ENCODE results near the gene ZNF423. TPM values are rescaled to one million over a fixed set of nuclear protein-coding genes. Genes with fewer than 3 reads are reported as not detected.

Gene ZNF423
- total and polyA plus RNA-seq, 5 donors = 5.5 to 22.2 (median 14.4) TPM

- peaks cover 10% of the 10 kb centered on the region for H3K4me1 ChIP-seq (ENCODE audit: control insufficient read depth, insufficient read depth, low read length)
- intact Hi-C loops (cut with DNase I) = no loop called here
- no peaks in the 10 kb centered on the region for H3K9me3 ChIP-seq (ENCODE audit: control insufficient read depth, low read length)
- ATAC-seq (peak; percentile 48 to 71), DNase-seq (peak; percentile 63 to 86 (median 83))
- WGBS = 36% methylated on average over 23 of the region's 23 CpGs
- H3K27me3 ChIP-seq (ENCODE audit: control insufficient read depth, insufficient read depth) = no peaks in the 10 kb centered on the region
- peak overlapping the region; percentile 32 for H3K27ac ChIP-seq (ENCODE audit: low read length)
- H3K4me3 ChIP-seq (ENCODE audit: low read length) = no peak overlapping the region
Measured at GRCh38 chr16:49638673-49639610, 217.0 kb downstream of the ZNF423 start.

GRCh38 chr16:49637933-49638672 lies 217.8 kb downstream of the ZNF423 start:
- ATAC-seq (no peak), DNase-seq (peak in 1 of 3 donors; percentile 54)
- Histone ChIP-seq H3K9me3 (ENCODE audit: control insufficient read depth, low read length) (no peaks in the 10 kb centered on the region), H3K27ac (ENCODE audit: low read length) (no peak overlapping the region), H3K27me3 (ENCODE audit: control insufficient read depth, insufficient read depth) (no peaks in the 10 kb centered on the region), H3K4me3 (ENCODE audit: low read length) (no peak overlapping the region), H3K4me1 (ENCODE audit: control insufficient read depth, insufficient read depth, low read length) (peaks cover 10% of the 10 kb centered on the region)
- WGBS = 88% methylated on average over 42 of the region's 42 CpGs
- intact Hi-C loops (cut with DNase I) = no loop called here

GRCh38 chr16:49637511-49637910 lies 218.4 kb downstream of the ZNF423 start:
- no peak overlapping the region for H3K4me3 ChIP-seq (ENCODE audit: low read length)
- WGBS = 97% methylated on average over 16 of the region's 16 CpGs
- H3K27me3 ChIP-seq (ENCODE audit: control insufficient read depth, insufficient read depth) = no peaks in the 10 kb centered on the region
- DNase-seq (peak in 1 of 3 donors; percentile 20), ATAC-seq (no peak)
- no peaks in the 10 kb centered on the region for H3K9me3 ChIP-seq (ENCODE audit: control insufficient read depth, low read length)
- intact Hi-C loops (cut with DNase I) = no loop called here
- H3K4me1 ChIP-seq (ENCODE audit: control insufficient read depth, insufficient read depth, low read length) = peaks cover 10% of the 10 kb centered on the region
- no peak overlapping the region for H3K27ac ChIP-seq (ENCODE audit: low read length)

GRCh38 chr16:49636608-49637007 lies 219.3 kb downstream of the ZNF423 start:
- Histone ChIP-seq H3K27me3 (ENCODE audit: control insufficient read depth, insufficient read depth) (no peaks in the 10 kb centered on the region), H3K4me1 (ENCODE audit: control insufficient read depth, insufficient read depth, low read length) (peaks cover 10% of the 10 kb centered on the region), H3K9me3 (ENCODE audit: control insufficient read depth, low read length) (no peaks in the 10 kb centered on the region), H3K27ac (ENCODE audit: low read length) (no peak overlapping the region), H3K4me3 (ENCODE audit: low read length) (no peak overlapping the region)
- intact Hi-C loops (cut with DNase I) = no loop called here
- peak in 1 of 3 donors; percentile 37 for DNase-seq
- 97% methylated on average over 14 of the region's 14 CpGs for WGBS
- no peak for ATAC-seq

GRCh38 chr16:49635591-49636581 lies 220.0 kb downstream of the ZNF423 start:
- 96% methylated on average over 58 of the region's 58 CpGs for WGBS
- intact Hi-C loops (cut with DNase I) = no loop called here
- H3K27ac ChIP-seq (ENCODE audit: low read length) = no peak overlapping the region
- no peak for ATAC-seq
- peaks cover 10% of the 10 kb centered on the region for H3K4me1 ChIP-seq (ENCODE audit: control insufficient read depth, insufficient read depth, low read length)
- no peaks in the 10 kb centered on the region for H3K27me3 ChIP-seq (ENCODE audit: control insufficient read depth, insufficient read depth)
- H3K9me3 ChIP-seq (ENCODE audit: control insufficient read depth, low read length) = no peaks in the 10 kb centered on the region
- peak in 1 of 3 donors; percentile 43 for DNase-seq
- H3K4me3 ChIP-seq (ENCODE audit: low read length) = no peak overlapping the region

GRCh38 chr16:49635009-49635350 lies 220.9 kb downstream of the ZNF423 start:
- no peak for ATAC-seq
- 96% methylated on average over 1 of the region's 1 CpG for WGBS

GRCh38 chr16:49634235-49635008 lies 221.5 kb downstream of the ZNF423 start:
- Histone ChIP-seq H3K4me1 (ENCODE audit: control insufficient read depth, insufficient read depth, low read length) (peaks cover 7% of the 10 kb centered on the region), H3K27me3 (ENCODE audit: control insufficient read depth, insufficient read depth) (no peaks in the 10 kb centered on the region), H3K9me3 (ENCODE audit: control insufficient read depth, low read length) (no peaks in the 10 kb centered on the region), H3K27ac (ENCODE audit: low read length) (no peak overlapping the region), H3K4me3 (ENCODE audit: low read length) (no peak overlapping the region)
- 91% methylated on average over 10 of the region's 10 CpGs for WGBS
- intact Hi-C loops (cut with DNase I) = no loop called here
- DNase-seq (peak in 1 of 3 donors; percentile 15), ATAC-seq (no peak)

More at GRCh38 chr16:49635009-49635350, 220.9 kb downstream of the ZNF423 start:
- intact Hi-C loops (cut with DNase I) = no loop called here
- Histone ChIP-seq H3K4me3 (ENCODE audit: low read length) (no peak overlapping the region), H3K27ac (ENCODE audit: low read length) (no peak overlapping the region), H3K9me3 (ENCODE audit: control insufficient read depth, low read length) (no peaks in the 10 kb centered on the region), H3K4me1 (ENCODE audit: control insufficient read depth, insufficient read depth, low read length) (peaks cover 7% of the 10 kb centered on the region), H3K27me3 (ENCODE audit: control insufficient read depth, insufficient read depth) (no peaks in the 10 kb centered on the region)
- DNase-seq = peak in 1 of 3 donors; percentile 10

GRCh38 chr16:49632795-49633184 lies 223.1 kb downstream of the ZNF423 start:
- peak in 1 of 3 donors; percentile 18 for DNase-seq
- intact Hi-C loops (cut with DNase I) = no loop called here
- ATAC-seq = no peak
- no peaks in the 10 kb centered on the region for H3K4me1 ChIP-seq (ENCODE audit: control insufficient read depth, insufficient read depth, low read length)
- H3K27me3 ChIP-seq (ENCODE audit: control insufficient read depth, insufficient read depth) = no peaks in the 10 kb centered on the region
- H3K27ac ChIP-seq (ENCODE audit: low read length) = no peak overlapping the region
- WGBS = 93% methylated on average over 4 of the region's 4 CpGs
- H3K4me3 ChIP-seq (ENCODE audit: low read length) = no peak overlapping the region
- no peaks in the 10 kb centered on the region for H3K9me3 ChIP-seq (ENCODE audit: control insufficient read depth, low read length)

- intact Hi-C loops (cut with DNase I) = no loop called here
- no peaks in the 10 kb centered on the region for H3K4me1 ChIP-seq (ENCODE audit: control insufficient read depth, insufficient read depth, low read length)
- no peak for ATAC-seq
- DNase-seq = peak in 1 of 3 donors; percentile 26
- no peak overlapping the region for H3K27ac ChIP-seq (ENCODE audit: low read length)
- WGBS = 93% methylated on average over 9 of the region's 9 CpGs
- H3K9me3 ChIP-seq (ENCODE audit: control insufficient read depth, low read length) = no peaks in the 10 kb centered on the region
- H3K27me3 ChIP-seq (ENCODE audit: control insufficient read depth, insufficient read depth) = no peaks in the 10 kb centered on the region
- no peak overlapping the region for H3K4me3 ChIP-seq (ENCODE audit: low read length)
Measured at GRCh38 chr16:49632086-49632794, 223.7 kb downstream of the ZNF423 start.

Data from right cardiac atrium (tissue), 5 donors.